ENCODE data around the gene HSD11B1L. TPM values are rescaled to one million over a fixed set of nuclear protein-coding genes. Genes with fewer than 3 reads are reported as not detected.

HSD11B1L gene
- total RNA-seq, 1 experiment from 2014 or later = 2.4 TPM

DNA sequence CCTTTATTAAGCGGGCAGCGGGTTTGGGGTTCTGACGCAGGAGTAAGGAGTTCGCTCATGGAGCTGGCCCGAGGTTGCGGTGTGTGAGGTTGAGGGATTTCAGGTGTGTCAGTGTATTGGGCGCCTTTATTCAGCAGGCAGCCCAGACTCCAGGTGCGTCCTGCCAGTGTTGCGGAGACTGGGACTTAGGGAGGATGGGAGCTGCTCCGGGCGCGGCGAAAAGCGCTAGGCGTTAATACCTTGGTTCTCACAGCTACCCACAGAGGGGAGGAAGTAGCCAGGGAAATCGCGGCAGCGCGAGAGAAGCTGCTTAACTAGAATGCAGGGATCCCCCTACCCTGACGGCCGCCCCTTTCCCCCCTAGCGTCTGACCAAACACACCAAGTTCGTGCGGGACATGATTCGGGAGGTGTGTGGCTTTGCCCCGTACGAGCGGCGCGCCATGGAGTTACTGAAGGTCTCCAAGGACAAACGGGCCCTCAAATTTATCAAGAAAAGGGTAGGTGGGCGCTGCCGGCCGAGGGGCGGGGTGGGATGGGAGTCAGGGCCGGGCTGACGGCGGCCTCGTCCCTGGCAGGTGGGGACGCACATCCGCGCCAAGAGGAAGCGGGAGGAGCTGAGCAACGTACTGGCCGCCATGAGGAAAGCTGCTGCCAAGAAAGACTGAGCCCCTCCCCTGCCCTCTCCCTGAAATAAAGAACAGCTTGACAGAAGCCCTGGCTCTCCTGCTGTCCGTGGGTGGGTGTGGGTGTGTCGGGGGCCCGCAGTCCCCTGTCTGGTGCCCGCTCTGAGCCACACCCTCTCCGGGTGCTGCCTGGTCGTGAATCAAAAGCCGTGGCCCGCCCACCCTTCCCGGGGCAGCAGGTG lies 10.4 kb downstream of the HSD11B1L start:
- Mint-ChIP-seq H3K27ac (ENCODE audit: unreplicated experiment) (peak overlapping the region; percentile 97), H3K4me3 (ENCODE audit: unreplicated experiment) (peak overlapping the region; percentile 99), H3K27me3 (ENCODE audit: insufficient read depth, unreplicated experiment) (no peaks in the 10 kb centered on the region), H3K9me3 (ENCODE audit: unreplicated experiment) (no peaks in the 10 kb centered on the region), H3K4me1 (ENCODE audit: low read depth, unreplicated experiment) (no peaks in the 10 kb centered on the region), H3K36me3 (ENCODE audit: insufficient read depth, unreplicated experiment) (peaks cover 66% of the 10 kb centered on the region)
- H3K36me3 ChIP-seq (ENCODE audit: control insufficient read depth, insufficient read depth, low read length) = peaks cover 7% of the 10 kb centered on the region
- DNase-seq = no peak
- ChIA-PET POLR2A (interaction anchor here (0.6 to 1.4 kb wide), 4 partner anchors 8 to 221 kb away, joined by 3 to 5 read pairs (median 4); no protein-coding TSS in a partner anchor), CTCF (no interaction called here)
- no peaks in the 10 kb centered on the region for H3K27me3 ChIP-seq (replicated peaks; ENCODE audit: control insufficient read depth, insufficient read depth, low read length)
- intact Hi-C loops (cut with micrococcal nuclease; ENCODE audit: unreplicated experiment) = no loop called here
- TF ChIP-seq, protein P1, sequence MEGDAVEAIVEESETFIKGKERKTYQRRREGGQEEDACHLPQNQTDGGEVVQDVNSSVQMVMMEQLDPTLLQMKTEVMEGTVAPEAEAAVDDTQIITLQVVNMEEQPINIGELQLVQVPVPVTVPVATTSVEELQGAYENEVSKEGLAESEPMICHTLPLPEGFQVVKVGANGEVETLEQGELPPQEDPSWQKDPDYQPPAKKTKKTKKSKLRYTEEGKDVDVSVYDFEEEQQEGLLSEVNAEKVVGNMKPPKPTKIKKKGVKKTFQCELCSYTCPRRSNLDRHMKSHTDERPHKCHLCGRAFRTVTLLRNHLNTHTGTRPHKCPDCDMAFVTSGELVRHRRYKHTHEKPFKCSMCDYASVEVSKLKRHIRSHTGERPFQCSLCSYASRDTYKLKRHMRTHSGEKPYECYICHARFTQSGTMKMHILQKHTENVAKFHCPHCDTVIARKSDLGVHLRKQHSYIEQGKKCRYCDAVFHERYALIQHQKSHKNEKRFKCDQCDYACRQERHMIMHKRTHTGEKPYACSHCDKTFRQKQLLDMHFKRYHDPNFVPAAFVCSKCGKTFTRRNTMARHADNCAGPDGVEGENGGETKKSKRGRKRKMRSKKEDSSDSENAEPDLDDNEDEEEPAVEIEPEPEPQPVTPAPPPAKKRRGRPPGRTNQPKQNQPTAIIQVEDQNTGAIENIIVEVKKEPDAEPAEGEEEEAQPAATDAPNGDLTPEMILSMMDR (IDR thresholded peaks at IDR 0.05; ENCODE audit: insufficient read depth in 1 of 2, low read depth in 1 of 2, low read length in 1 of 2, severe bottlenecking in 1 of 2, unreplicated experiment in 1 of 2) = no peak
- H3K9me3 ChIP-seq = no peaks in the 10 kb centered on the region
- peak overlapping the region; percentile 90 for H3K4me3 ChIP-seq (ENCODE audit: low read depth, low read length)
- H3K4me1 ChIP-seq = no peaks in the 10 kb centered on the region
- TSS peak; percentile 86 for BruUV-seq (replicated peaks)

DNA sequence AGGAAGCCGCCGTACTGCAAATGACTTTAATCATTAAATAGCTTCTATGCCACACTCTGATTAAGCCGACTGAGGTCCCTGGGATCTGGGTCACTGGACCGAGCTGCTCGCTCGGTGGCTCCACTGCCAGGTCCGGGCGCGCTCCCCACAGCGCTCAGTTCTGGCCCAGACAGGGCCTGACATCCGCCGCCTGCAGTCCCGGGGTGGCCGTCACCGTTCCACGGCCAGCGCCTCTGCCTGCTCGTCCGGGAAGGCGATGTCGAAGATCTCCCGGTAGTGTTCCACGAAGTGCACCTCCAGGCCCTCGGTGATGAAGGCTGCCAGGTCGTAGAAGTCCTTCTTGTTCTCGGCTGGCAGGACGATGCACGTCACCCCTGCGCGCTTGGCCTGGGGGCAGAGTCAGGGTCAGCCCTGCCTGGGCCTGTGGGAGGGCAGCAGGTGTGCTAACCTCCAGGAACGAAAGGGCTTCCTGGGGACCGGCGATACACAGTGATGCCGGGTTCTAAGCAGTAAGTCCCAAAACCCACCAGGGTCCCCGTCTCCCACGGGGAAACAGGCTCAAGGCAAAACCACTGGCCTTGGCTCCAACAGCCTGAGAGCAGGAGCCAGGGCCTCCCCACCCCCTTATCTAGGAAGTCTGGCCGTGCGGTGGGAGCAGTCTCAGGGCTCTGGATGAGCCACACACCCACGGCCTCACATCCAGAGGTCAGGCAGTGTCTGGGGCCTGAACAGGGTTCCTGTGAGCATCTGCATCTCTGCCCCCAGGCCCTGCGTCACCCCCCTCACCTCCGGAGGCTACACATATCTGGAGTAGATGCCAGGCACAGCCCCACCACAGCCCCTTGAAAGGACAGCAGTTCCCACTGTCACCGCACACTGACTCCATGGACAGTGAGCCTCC lies 11.2 kb downstream of the HSD11B1L start:
- H3K36me3 ChIP-seq (ENCODE audit: control insufficient read depth, insufficient read depth, low read length) = peaks cover 9% of the 10 kb centered on the region
- no peaks in the 10 kb centered on the region for H3K9me3 ChIP-seq
- intact Hi-C loops (cut with micrococcal nuclease; ENCODE audit: unreplicated experiment) = no loop called here
- H3K27me3 ChIP-seq (replicated peaks; ENCODE audit: control insufficient read depth, insufficient read depth, low read length) = no peaks in the 10 kb centered on the region
- H3K36me3 Mint-ChIP-seq (ENCODE audit: insufficient read depth, unreplicated experiment) = peaks cover 75% of the 10 kb centered on the region
- H3K4me1 Mint-ChIP-seq (ENCODE audit: low read depth, unreplicated experiment) = no peaks in the 10 kb centered on the region
- H3K27ac Mint-ChIP-seq (ENCODE audit: unreplicated experiment) = peak overlapping the region; percentile 79
- H3K4me3 Mint-ChIP-seq (ENCODE audit: unreplicated experiment) = peak overlapping the region; percentile 99
- no peaks in the 10 kb centered on the region for H3K9me3 Mint-ChIP-seq (ENCODE audit: unreplicated experiment)
- BruUV-seq (replicated peaks) = no TSS peak
- no peaks in the 10 kb centered on the region for H3K27me3 Mint-ChIP-seq (ENCODE audit: insufficient read depth, unreplicated experiment)
- ChIA-PET POLR2A (interaction anchor here (0.7 to 1.4 kb wide), 2 partner anchors 27 to 222 kb away, joined by 3 to 5 read pairs; no protein-coding TSS in a partner anchor), CTCF (no interaction called here)
- DNase-seq = no peak
- peak overlapping the region; percentile 90 for H3K4me3 ChIP-seq (ENCODE audit: low read depth, low read length)
- TF ChIP-seq, protein P1 (IDR thresholded peaks at IDR 0.05; ENCODE audit: insufficient read depth in 1 of 2, low read depth in 1 of 2, low read length in 1 of 2, severe bottlenecking in 1 of 2, unreplicated experiment in 1 of 2) = no peak
- H3K4me1 ChIP-seq = no peaks in the 10 kb centered on the region

- Mint-ChIP-seq H3K4me1 (ENCODE audit: low read depth, unreplicated experiment) (no peaks in the 10 kb centered on the region), H3K36me3 (ENCODE audit: insufficient read depth, unreplicated experiment) (peaks cover 82% of the 10 kb centered on the region), H3K27me3 (ENCODE audit: insufficient read depth, unreplicated experiment) (no peaks in the 10 kb centered on the region), H3K27ac (ENCODE audit: unreplicated experiment) (peak overlapping the region; percentile 79), H3K9me3 (ENCODE audit: unreplicated experiment) (no peaks in the 10 kb centered on the region), H3K4me3 (ENCODE audit: unreplicated experiment) (peak overlapping the region; percentile 99)
- Histone ChIP-seq H3K9me3 (no peaks in the 10 kb centered on the region), H3K4me3 (ENCODE audit: low read depth, low read length) (no peak overlapping the region), H3K27me3 (replicated peaks; ENCODE audit: control insufficient read depth, insufficient read depth, low read length) (no peaks in the 10 kb centered on the region), H3K4me1 (no peaks in the 10 kb centered on the region), H3K36me3 (ENCODE audit: control insufficient read depth, insufficient read depth, low read length) (peaks cover 9% of the 10 kb centered on the region)
- ChIA-PET POLR2A (no interaction called here), CTCF (no interaction called here)
- intact Hi-C loops (cut with micrococcal nuclease; ENCODE audit: unreplicated experiment) = no loop called here
- DNase-seq = no peak
- BruUV-seq (replicated peaks) = no TSS peak
- TF ChIP-seq, protein P1 (IDR thresholded peaks at IDR 0.05; ENCODE audit: insufficient read depth in 1 of 2, low read depth in 1 of 2, low read length in 1 of 2, severe bottlenecking in 1 of 2, unreplicated experiment in 1 of 2) = no peak
Measured at GRCh38 chr19:5692723-5693194, 11.9 kb downstream of the HSD11B1L start.

All from Caco-2 (cell line).